ENCODE data around the gene STN1. TPM values are rescaled to one million over a fixed set of nuclear protein-coding genes. Genes with fewer than 3 reads are reported as not detected.

The STN1 gene
- total RNA-seq, 2 donors from 2014 or later, result 13.5 to 19.9 TPM

DNA sequence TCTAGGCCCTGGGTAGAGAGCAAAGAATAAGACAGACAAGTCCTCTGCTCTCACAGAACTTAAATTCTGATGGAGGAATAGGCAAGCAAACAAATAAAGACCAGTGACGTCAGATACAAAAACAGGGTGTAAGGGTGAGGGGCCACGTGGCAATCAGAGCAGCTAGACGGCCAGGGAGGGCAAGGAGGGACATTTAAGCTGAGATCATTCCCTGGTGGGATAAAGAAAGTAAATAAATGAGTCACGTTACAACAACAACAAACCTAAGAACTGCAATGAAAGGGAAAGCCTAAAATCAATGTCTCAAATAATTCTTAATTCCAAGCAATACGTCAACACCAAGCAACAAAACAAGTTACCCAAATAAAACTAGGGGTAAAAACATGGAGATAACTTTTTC is 21.8 kb downstream of the STN1 start:
- H3K27ac ChIP-seq (ENCODE audit: low read depth, low read length), result no peak overlapping the region
- peaks cover 5% of the 10 kb centered on the region for H3K36me3 Mint-ChIP-seq (ENCODE audit: low read depth)
- H3K4me3 Mint-ChIP-seq, result no peak overlapping the region
- H3K27me3 ChIP-seq (ENCODE audit: control insufficient read depth, insufficient read depth, low read length, poor library complexity, severe bottlenecking), result no peaks in the 10 kb centered on the region
- H3K4me1 ChIP-seq (ENCODE audit: control insufficient read depth, insufficient read depth, low read length), result peaks cover 15% of the 10 kb centered on the region
- no peaks in the 10 kb centered on the region for H3K9me3 Mint-ChIP-seq
- TF ChIP-seq, protein P1, sequence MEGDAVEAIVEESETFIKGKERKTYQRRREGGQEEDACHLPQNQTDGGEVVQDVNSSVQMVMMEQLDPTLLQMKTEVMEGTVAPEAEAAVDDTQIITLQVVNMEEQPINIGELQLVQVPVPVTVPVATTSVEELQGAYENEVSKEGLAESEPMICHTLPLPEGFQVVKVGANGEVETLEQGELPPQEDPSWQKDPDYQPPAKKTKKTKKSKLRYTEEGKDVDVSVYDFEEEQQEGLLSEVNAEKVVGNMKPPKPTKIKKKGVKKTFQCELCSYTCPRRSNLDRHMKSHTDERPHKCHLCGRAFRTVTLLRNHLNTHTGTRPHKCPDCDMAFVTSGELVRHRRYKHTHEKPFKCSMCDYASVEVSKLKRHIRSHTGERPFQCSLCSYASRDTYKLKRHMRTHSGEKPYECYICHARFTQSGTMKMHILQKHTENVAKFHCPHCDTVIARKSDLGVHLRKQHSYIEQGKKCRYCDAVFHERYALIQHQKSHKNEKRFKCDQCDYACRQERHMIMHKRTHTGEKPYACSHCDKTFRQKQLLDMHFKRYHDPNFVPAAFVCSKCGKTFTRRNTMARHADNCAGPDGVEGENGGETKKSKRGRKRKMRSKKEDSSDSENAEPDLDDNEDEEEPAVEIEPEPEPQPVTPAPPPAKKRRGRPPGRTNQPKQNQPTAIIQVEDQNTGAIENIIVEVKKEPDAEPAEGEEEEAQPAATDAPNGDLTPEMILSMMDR (conservative IDR thresholded peaks at IDR 0.05), result no peak
- 65 to 80% methylated on average over 2 to 5 of the region's 5 CpGs for WGBS, 2 experiments (ENCODE audit: insufficient coverage in 1 of 2, insufficient read length in 1 of 2)
- H3K9me3 ChIP-seq (ENCODE audit: control insufficient read depth, low read length), result no peaks in the 10 kb centered on the region
- peaks cover 34% of the 10 kb centered on the region for H3K4me1 Mint-ChIP-seq
- no peak overlapping the region for H3K4me3 ChIP-seq (ENCODE audit: low read length)
- no peaks in the 10 kb centered on the region for H3K27me3 Mint-ChIP-seq (ENCODE audit: insufficient read depth)
- DNase-seq, result no peak
- peak overlapping the region; percentile 19 for H3K27ac Mint-ChIP-seq
- peaks cover 4% of the 10 kb centered on the region for H3K36me3 ChIP-seq (ENCODE audit: control insufficient read depth, insufficient read depth, low read length)
- H3K9ac ChIP-seq (ENCODE audit: extremely low read depth, low read length, poor library complexity, severe bottlenecking), result no peak overlapping the region

DNA sequence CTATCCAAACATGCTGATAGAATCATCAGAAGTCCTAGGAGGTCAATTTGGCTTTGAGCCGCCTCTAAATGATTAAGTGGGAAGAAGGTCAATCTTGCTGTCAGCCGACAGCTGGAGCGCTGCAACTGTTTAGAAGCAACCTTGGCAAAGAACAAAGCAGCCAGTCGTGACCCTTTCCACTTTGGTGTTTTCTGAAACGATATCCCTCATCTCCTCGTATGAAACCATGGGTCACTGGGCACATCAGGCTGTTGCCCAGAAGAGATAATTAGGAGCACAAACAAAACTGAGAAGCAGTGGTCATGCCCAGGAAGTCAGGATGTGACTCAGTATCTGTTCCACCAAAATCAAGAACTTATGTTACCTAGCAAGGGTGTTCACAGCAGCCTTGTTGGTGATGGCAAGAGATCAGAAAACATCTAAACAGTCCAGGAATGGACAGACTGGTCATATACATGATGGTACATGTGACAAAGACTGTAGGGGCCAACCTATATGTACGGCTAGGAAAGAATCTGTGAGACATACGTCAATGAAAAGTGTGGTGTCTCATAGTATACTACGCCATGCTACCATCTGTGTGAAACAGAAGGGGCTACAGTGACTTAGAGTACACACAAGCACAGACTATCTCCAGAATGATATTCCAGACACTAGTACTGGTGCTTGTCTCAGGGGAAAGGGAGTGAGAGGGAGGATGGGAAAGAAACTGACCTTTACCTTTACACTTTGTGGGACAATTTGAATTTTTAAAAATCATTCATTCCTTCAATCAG is 22.4 kb downstream of the STN1 start:
- DNase-seq, result no peak
- Mint-ChIP-seq H3K27me3 (ENCODE audit: insufficient read depth) (no peaks in the 10 kb centered on the region), H3K27ac (peak overlapping the region; percentile 19), H3K4me3 (no peak overlapping the region), H3K4me1 (peaks cover 34% of the 10 kb centered on the region), H3K36me3 (ENCODE audit: low read depth) (peaks cover 8% of the 10 kb centered on the region), H3K9me3 (no peaks in the 10 kb centered on the region)
- H3K36me3 ChIP-seq (ENCODE audit: control insufficient read depth, insufficient read depth, low read length), result peaks cover 4% of the 10 kb centered on the region
- TF ChIP-seq, protein P1 (conservative IDR thresholded peaks at IDR 0.05), result no peak
- no peaks in the 10 kb centered on the region for H3K27me3 ChIP-seq (ENCODE audit: control insufficient read depth, insufficient read depth, low read length, poor library complexity, severe bottlenecking)
- no peak overlapping the region for H3K27ac ChIP-seq (ENCODE audit: low read depth, low read length)
- H3K9ac ChIP-seq (ENCODE audit: extremely low read depth, low read length, poor library complexity, severe bottlenecking), result no peak overlapping the region
- peaks cover 15% of the 10 kb centered on the region for H3K4me1 ChIP-seq (ENCODE audit: control insufficient read depth, insufficient read depth, low read length)
- H3K4me3 ChIP-seq (ENCODE audit: low read length), result no peak overlapping the region
- H3K9me3 ChIP-seq (ENCODE audit: control insufficient read depth, low read length), result no peaks in the 10 kb centered on the region
- 74 to 88% methylated on average over 8 to 9 of the region's 9 CpGs for WGBS, 2 experiments (ENCODE audit: insufficient coverage in 1 of 2, insufficient read length in 1 of 2)

DNA sequence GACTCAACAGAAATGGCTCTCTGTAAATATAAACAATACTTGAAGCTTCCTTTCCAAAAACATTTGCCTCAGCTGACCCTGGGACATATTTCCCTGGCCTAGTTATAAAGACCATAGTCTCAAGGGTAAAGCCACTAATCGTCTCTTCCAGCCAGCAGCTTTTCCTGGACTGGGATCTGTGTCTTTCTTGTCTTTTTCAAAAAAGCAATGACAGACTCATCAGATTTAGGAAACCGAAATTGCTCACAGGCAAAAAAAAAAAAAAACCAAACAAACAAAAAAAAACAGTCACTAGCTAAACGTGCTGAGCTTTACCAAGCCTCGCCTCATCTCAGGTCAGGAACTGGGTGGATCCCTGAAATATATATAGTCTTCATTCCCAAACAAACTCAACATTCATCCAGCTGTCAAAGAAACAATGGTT is 23.5 kb downstream of the STN1 start:
- WGBS, 2 experiments (ENCODE audit: insufficient coverage in 1 of 2, insufficient read length in 1 of 2), result 75 to 80% methylated on average over 4 of the region's 4 CpGs
- Histone ChIP-seq H3K4me1 (ENCODE audit: control insufficient read depth, insufficient read depth, low read length) (peaks cover 15% of the 10 kb centered on the region), H3K27ac (ENCODE audit: low read depth, low read length) (no peak overlapping the region), H3K9ac (ENCODE audit: extremely low read depth, low read length, poor library complexity, severe bottlenecking) (no peak overlapping the region), H3K36me3 (ENCODE audit: control insufficient read depth, insufficient read depth, low read length) (peaks cover 4% of the 10 kb centered on the region), H3K9me3 (ENCODE audit: control insufficient read depth, low read length) (no peaks in the 10 kb centered on the region), H3K27me3 (ENCODE audit: control insufficient read depth, insufficient read depth, low read length, poor library complexity, severe bottlenecking) (no peaks in the 10 kb centered on the region), H3K4me3 (ENCODE audit: low read length) (no peak overlapping the region)
- TF ChIP-seq, protein P1 (conservative IDR thresholded peaks at IDR 0.05), result no peak
- no peak overlapping the region for H3K4me3 Mint-ChIP-seq
- H3K27me3 Mint-ChIP-seq (ENCODE audit: insufficient read depth), result no peaks in the 10 kb centered on the region
- H3K4me1 Mint-ChIP-seq, result peaks cover 37% of the 10 kb centered on the region
- no peak overlapping the region for H3K27ac Mint-ChIP-seq
- peaks cover 8% of the 10 kb centered on the region for H3K36me3 Mint-ChIP-seq (ENCODE audit: low read depth)
- DNase-seq, result no peak
- H3K9me3 Mint-ChIP-seq, result no peaks in the 10 kb centered on the region
